ENCODE measurements around the gene PAQR7.

DNA sequence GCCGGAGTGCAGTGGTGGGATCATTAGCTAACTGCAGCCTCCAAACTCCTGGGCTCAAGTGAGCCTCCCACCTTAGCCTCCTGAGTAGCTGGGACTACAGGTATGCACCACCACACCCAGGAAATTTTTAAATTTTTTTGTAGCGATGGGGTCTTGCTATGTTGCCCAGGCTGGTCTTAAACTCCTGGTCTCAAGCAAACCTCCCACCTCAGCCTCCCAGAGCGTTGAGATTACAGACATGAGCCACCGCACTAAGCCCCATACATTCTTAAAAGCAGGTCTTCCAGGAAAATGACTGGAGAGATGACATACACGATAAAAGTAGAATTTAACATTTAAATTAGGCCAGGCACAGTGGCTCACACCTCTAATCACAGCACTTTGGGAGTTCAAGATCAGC, 42.4 kb downstream of the PAQR7 start:
- TF ChIP-seq, protein P1, sequence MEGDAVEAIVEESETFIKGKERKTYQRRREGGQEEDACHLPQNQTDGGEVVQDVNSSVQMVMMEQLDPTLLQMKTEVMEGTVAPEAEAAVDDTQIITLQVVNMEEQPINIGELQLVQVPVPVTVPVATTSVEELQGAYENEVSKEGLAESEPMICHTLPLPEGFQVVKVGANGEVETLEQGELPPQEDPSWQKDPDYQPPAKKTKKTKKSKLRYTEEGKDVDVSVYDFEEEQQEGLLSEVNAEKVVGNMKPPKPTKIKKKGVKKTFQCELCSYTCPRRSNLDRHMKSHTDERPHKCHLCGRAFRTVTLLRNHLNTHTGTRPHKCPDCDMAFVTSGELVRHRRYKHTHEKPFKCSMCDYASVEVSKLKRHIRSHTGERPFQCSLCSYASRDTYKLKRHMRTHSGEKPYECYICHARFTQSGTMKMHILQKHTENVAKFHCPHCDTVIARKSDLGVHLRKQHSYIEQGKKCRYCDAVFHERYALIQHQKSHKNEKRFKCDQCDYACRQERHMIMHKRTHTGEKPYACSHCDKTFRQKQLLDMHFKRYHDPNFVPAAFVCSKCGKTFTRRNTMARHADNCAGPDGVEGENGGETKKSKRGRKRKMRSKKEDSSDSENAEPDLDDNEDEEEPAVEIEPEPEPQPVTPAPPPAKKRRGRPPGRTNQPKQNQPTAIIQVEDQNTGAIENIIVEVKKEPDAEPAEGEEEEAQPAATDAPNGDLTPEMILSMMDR (IDR thresholded peaks at IDR 0.05), result no peak
- no peak for TF ChIP-seq POLR2AphosphoS5 (IDR thresholded peaks at IDR 0.05)
